DMS53 treated with DMSO at 0.1 percent for 48 hours (cell line): ENCODE measurements around the gene HEG1.
"Not testable (repeated sequence)": the region's sequence is repeated elsewhere in the genome, so short reads cannot be mapped to it uniquely, and the experiment has no call there.

Source experiments
- DNase-seq: peaks from one replicate; lab custom pipeline; 2025; ENCODE audit not compliant: unreplicated experiment; lab: John Stamatoyannopoulos, UW

The HEG1 gene

GRCh38 chr3:124963755-124964154 is 92.0 kb downstream of the HEG1 start:
- no peak for DNase-seq

- no peak for DNase-seq
Measured at GRCh38 chr3:124962403-124962940, 93.3 kb downstream of the HEG1 start.

- no peak for DNase-seq
Measured at GRCh38 chr3:124960698-124961097, 95.1 kb downstream of the HEG1 start.

GRCh38 chr3:124960105-124960504 is 95.7 kb downstream of the HEG1 start:
- DNase-seq, result no peak

GRCh38 chr3:124957951-124958350 is 97.8 kb downstream of the HEG1 start:
- DNase-seq, result not testable (repeated sequence)

- DNase-seq, result peak; percentile 16
Measured at GRCh38 chr3:124952282-124952855, 103.4 kb downstream of the HEG1 start.

- peak; percentile 81 for DNase-seq
Measured at GRCh38 chr3:124951511-124952281, 104.1 kb downstream of the HEG1 start.

GRCh38 chr3:124950026-124950425 is 105.8 kb downstream of the HEG1 start:
- no peak for DNase-seq

GRCh38 chr3:124942613-124943012 is 113.2 kb downstream of the HEG1 start:
- DNase-seq, result no peak

GRCh38 chr3:124941771-124942170 is 114.0 kb downstream of the HEG1 start:
- DNase-seq, result no peak

GRCh38 chr3:124939661-124940060 is 116.1 kb downstream of the HEG1 start:
- no peak for DNase-seq

- DNase-seq, result no peak
Measured at GRCh38 chr3:124938896-124939295, 116.9 kb downstream of the HEG1 start.

GRCh38 chr3:124937049-124937448 is 118.7 kb downstream of the HEG1 start:
- DNase-seq, result no peak

- no peak for DNase-seq
Measured at GRCh38 chr3:124935794-124936542, 119.8 kb downstream of the HEG1 start.

GRCh38 chr3:124935264-124935663 is 120.5 kb downstream of the HEG1 start:
- DNase-seq, result no peak

GRCh38 chr3:124934577-124934976 is 121.2 kb downstream of the HEG1 start, which contains the start of gene MUC13:
Gene MUC13 (minus strand): TSS chr3:124934751. CDS start chr3:124934712, 39 bp downstream.
- DNase-seq, result peak; percentile 44

- DNase-seq, result peak; percentile 56
Measured at GRCh38 chr3:124928333-124929202, 127.2 kb downstream of the HEG1 start.

GRCh38 chr3:124927574-124928045 is 128.2 kb downstream of the HEG1 start:
- no peak for DNase-seq

GRCh38 chr3:124926426-124927101 is 129.2 kb downstream of the HEG1 start:
- DNase-seq, result no peak

GRCh38 chr3:124924741-124925140 is 131.1 kb downstream of the HEG1 start:
- no peak for DNase-seq
